Measurements from ENCODE around the gene ORC3.

GRCh38 chr6:87656857-87657256, 66.9 kb downstream of the ORC3 start:
- TF ChIP-seq CTCF (conservative IDR thresholded peaks at IDR 0.05; ENCODE audit: low read depth, low read length) (no peak), RAD21 (IDR thresholded peaks at IDR 0.05; ENCODE audit: low read length) (no peak), RFX5 (IDR thresholded peaks at IDR 0.05; ENCODE audit: low read depth, low read length) (no peak), POLR2A (IDR thresholded peaks at IDR 0.05; ENCODE audit: low read depth, low read length) (no peak), CEBPB (IDR thresholded peaks at IDR 0.05; ENCODE audit: low read depth, low read length) (no peak), MAFK (IDR thresholded peaks at IDR 0.05; ENCODE audit: low read depth, low read length) (no peak), USF2 (IDR thresholded peaks at IDR 0.05; ENCODE audit: low read depth, low read length) (no peak), CHD1 (IDR thresholded peaks at IDR 0.05; ENCODE audit: low read depth, low read length) (no peak), RCOR1 (IDR thresholded peaks at IDR 0.05; ENCODE audit: insufficient replicate concordance, low read length) (no peak)
- TF ChIP-seq, protein P1, sequence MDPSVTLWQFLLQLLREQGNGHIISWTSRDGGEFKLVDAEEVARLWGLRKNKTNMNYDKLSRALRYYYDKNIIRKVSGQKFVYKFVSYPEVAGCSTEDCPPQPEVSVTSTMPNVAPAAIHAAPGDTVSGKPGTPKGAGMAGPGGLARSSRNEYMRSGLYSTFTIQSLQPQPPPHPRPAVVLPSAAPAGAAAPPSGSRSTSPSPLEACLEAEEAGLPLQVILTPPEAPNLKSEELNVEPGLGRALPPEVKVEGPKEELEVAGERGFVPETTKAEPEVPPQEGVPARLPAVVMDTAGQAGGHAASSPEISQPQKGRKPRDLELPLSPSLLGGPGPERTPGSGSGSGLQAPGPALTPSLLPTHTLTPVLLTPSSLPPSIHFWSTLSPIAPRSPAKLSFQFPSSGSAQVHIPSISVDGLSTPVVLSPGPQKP (IDR thresholded peaks at IDR 0.05; ENCODE audit: borderline replicate concordance, low read depth, low read length) = no peak

Measured in IMR-90 (cell line).